IPS-18c (cell line): ENCODE results near the gene SAP30L.

Source experiments
- H3K4me3 ChIP-seq: 2 replicates; pipeline ENCODE4 v1.7.0; 2013; ENCODE audit warnings: low read depth, mild to moderate bottlenecking, low read length, moderate library complexity; ENCODE audit not compliant: insufficient read depth
- H3K9me3 ChIP-seq: one replicate; pipeline ENCODE4 v1.6.1; 2013; ENCODE audit warnings: mild to moderate bottlenecking, low read length, moderate library complexity; ENCODE audit not compliant: control insufficient read depth, insufficient read depth

SAP30L gene

GRCh38 chr5:154412316-154412715 lies 33.5 kb upstream of the SAP30L start:
- no peak overlapping the region for H3K4me3 ChIP-seq

DNA sequence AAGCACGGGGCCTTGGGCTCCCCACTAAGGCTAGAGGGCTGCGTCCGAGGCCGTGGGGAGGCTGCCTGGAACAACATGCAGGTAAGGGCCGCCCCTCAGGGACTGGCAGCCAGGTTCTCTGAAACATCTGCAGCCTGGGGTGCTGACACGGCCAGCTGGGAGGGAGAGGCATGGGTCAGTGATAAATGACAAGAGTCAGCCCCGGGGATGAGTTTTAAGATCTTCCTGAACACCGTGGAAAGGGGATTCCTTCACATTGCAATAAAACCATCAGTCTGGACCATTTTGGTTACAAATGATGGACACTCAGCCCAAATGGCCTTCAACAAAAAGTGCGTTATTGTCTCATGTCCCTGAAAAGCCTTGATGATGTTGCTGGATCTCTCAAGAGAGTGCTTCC lies 32.9 kb upstream of the SAP30L start:
- H3K4me3 ChIP-seq, result no peak overlapping the region
- peaks cover 2% of the 10 kb centered on the region for H3K9me3 ChIP-seq

More at GRCh38 chr5:154412316-154412715, 33.5 kb upstream of the SAP30L start:
- peaks cover 2% of the 10 kb centered on the region for H3K9me3 ChIP-seq

DNA sequence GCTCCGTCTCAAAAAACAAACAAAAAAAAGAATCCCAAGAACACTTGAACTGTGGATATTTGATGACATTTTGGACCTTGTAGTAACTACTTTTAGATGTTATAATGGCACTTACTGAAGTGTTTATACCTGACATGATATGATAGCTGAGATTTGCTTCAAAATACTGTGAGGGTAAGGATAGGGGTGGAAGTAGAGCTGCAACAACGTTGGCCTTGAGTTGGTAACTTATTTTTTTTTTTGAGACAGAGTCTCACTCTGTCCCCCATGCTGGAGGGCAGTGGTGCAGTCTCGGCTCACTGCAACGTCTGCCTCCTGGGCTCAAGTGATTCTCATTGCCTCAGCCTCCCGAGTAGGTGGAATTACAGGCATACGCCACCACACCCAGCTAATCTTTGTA lies 30.7 kb upstream of the SAP30L start:
- H3K9me3 ChIP-seq, result peaks cover 2% of the 10 kb centered on the region

DNA sequence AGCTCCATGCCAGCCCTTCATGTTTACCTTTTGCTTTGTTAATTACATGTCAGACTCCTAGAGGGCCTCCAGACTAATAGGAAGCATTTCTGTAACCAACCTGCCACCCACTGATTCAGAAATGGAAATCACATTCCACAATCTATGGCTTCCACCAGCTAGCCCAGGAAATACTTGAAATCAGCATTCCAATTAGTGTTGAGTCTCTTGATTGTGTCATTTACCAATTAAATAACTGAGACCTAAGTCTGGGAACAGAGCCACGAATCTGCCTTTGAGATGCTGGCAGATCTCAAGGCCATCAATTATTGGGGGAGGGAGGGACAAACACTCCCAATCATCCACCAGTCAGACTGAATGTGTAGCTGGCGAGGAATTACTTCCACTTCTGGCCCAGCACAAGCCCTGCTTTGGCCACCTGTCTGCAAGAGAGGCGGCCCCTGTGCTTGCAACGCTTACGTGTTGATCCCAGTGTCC lies 27.4 kb upstream of the SAP30L start:
- Histone ChIP-seq H3K4me3 (no peak overlapping the region), H3K9me3 (peaks cover under 1% of the 10 kb centered on the region)

More for the DNA sequence above, 30.7 kb upstream of the SAP30L start:
- H3K4me3 ChIP-seq, result no peak overlapping the region

- H3K4me3 ChIP-seq, result no peak overlapping the region
- no peaks in the 10 kb centered on the region for H3K9me3 ChIP-seq
Measured at GRCh38 chr5:154419236-154419635, 26.6 kb upstream of the SAP30L start.

DNA sequence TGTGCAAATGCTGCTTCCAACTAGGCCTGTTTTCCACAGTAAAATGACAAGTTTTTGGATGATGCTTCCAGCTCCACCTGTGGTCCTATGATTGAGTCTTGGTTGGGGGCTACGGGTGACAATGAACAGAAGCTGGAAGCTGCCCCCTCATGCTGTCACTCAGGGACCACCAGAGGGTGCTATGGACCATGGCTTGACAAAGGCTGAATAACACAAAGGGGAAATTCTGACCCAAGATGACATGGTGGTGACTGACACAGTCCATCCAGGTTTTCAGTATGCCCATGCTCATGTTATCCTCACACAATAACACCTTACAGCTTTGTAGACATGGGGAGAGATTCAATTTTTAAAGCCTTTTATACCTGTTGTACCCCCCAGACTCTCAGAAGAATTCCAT lies 23.9 kb upstream of the SAP30L start:
- no peak overlapping the region for H3K4me3 ChIP-seq
- H3K9me3 ChIP-seq, result no peaks in the 10 kb centered on the region

- Histone ChIP-seq H3K4me3 (no peak overlapping the region), H3K9me3 (no peaks in the 10 kb centered on the region)
Measured at GRCh38 chr5:154422298-154422697, 23.5 kb upstream of the SAP30L start.

GRCh38 chr5:154428208-154428607 lies 17.6 kb upstream of the SAP30L start:
- H3K4me3 ChIP-seq, result no peak overlapping the region
- H3K9me3 ChIP-seq, result no peaks in the 10 kb centered on the region

DNA sequence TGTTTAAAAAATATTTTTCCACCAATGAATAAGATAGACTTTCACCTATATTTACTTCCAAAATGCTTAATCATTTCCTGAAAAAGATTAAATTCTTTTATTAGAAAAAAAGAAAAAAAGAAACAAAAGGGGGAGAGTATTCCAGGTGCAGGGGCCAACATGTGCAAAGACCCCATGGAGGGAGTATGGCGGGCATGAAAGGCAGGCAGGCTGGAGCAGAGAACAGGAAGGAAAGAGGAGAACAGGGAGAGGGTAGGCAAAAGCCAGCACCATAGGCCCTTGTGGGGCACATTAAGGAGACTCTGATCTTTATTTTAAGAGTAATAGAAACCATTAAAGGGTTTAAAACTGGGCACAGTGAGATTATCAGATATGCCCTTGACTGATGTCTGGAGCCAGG lies 16.5 kb upstream of the SAP30L start:
- no peaks in the 10 kb centered on the region for H3K9me3 ChIP-seq
- H3K4me3 ChIP-seq, result no peak overlapping the region

- no peaks in the 10 kb centered on the region for H3K9me3 ChIP-seq
- no peak overlapping the region for H3K4me3 ChIP-seq
Measured at GRCh38 chr5:154430466-154430865, 15.3 kb upstream of the SAP30L start.

GRCh38 chr5:154430961-154431630 lies 14.7 kb upstream of the SAP30L start:
- H3K4me3 ChIP-seq, result no peak overlapping the region
- no peaks in the 10 kb centered on the region for H3K9me3 ChIP-seq

DNA sequence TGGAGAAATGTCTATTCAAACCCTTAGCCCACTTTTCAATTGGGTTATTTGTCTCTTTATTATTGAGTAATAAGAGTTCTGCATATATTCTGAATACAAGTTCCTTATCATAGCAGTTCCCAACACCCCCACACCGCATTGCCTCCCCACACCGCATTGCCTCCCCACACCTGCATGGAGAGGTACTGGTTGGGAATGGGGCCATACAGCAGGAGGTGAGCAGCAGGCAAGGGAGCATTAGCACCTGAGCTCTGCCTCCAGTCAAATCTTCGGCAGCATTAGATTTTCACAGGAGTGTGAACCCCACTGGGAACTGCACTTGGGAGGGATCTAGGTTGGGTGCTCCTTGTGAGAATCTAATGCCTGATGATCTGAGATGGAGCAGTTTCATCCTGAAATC lies 10.6 kb upstream of the SAP30L start:
- Histone ChIP-seq H3K4me3 (no peak overlapping the region), H3K9me3 (no peaks in the 10 kb centered on the region)

GRCh38 chr5:154437281-154437965 lies 8.4 kb upstream of the SAP30L start:
- Histone ChIP-seq H3K9me3 (no peaks in the 10 kb centered on the region), H3K4me3 (no peak overlapping the region)

DNA sequence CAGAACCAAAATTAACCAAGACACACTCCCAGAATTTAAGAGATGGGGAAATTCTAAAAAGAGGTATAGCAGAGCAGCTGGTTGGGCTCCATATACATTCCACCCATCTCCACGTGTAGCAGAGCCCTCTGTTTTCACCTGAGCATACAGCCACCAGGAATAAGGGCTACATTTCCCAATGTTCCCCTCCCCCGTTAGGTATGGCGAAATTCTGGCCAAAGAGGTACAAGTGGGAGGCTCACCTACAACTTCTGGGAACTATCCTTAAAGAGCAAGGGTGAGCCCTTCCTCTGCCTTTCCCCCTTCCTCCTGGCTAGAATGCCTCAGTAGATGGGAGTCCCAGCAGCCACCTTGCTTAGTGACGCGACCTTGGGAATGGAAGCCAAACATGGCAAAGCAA lies 5.3 kb upstream of the SAP30L start:
- no peak overlapping the region for H3K4me3 ChIP-seq
- no peaks in the 10 kb centered on the region for H3K9me3 ChIP-seq

- Histone ChIP-seq H3K4me3 (no peak overlapping the region), H3K9me3 (no peaks in the 10 kb centered on the region)
Measured at GRCh38 chr5:154442801-154443200, 3.0 kb upstream of the SAP30L start.

DNA sequence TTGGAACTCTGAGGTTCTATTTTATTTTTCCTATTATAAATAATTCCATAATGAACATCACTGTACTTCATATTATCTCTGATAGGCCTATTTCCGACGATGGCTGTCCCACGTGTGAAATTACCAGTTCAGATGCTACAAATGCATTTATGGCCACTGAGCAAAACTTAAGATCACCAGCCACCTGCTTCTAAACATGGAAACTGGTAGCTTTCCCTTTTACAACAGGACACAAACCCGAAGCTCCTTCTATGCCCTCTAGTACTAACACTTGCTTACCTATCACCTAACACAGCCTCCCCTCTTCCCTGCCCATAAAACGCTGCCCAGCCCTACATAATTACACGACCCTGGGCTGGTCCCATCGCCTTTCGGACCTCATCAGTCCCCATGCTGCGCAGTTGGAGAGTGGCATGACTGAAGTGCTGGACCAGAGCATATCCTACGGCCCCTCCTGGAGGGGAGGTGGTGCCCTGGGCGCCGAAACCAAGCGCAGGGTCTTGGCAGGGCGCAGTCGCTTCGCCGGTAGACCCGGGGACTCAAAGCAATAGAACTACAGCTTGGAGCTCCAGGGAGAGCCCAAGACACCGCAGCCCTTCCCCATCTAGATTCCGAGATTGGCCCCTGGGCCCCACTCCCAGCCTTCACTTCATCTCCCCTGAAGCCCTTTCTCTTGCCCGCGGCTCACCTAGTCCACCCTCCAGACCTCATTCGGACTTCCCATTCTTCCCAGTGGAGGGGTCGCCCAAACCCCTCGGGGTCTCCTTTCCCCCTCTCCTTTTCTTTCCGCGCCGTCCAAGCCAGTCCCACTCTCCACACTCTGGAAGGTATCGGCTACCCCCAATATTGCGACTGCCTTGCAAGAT lies 1.0 kb upstream of the SAP30L start:
- Histone ChIP-seq H3K9me3 (no peaks in the 10 kb centered on the region), H3K4me3 (peak overlapping the region; percentile 97)

DNA sequence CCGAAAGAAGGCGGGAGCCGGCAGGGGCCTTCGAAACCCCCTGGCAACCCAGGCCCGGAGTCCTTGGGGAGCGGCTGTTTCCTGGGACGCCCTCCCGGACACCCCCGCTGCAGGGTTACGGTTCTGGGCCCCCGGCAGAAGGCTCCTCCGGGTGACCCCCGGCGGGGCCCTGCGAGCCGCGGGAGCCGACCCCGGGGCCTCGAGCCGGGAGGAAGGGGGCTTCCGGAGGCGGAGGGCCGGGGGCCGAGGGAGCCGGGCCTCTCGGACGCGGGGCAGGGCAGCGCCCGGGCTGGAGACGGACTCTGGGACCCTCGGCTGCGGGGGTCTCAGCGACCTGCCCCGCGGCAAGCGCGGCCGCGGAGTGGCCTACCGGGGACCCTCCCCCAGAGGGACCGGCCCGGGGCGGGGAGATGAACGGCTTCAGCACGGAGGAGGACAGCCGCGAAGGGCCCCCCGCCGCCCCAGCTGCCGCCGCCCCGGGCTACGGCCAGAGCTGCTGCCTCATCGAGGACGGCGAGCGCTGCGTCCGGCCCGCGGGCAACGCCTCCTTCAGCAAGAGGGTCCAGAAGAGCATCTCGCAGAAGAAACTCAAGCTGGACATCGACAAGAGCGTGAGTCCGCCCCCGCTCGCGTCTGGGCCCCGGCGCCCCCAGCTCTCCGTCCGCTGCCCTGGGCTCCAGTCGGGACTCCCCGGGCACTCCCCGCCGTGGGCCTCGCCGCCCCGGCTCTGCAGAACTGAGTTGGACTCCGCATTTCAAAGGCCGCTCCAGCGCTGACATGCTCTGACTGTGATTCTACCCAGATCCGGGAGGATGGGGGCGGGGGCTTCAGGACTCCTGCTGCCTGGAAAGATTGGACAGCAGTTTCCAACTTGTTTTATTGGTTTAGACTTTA lies 645 bp downstream of the SAP30L start:
- H3K9me3 ChIP-seq, result no peaks in the 10 kb centered on the region
- peak overlapping the region; percentile 97 for H3K4me3 ChIP-seq
